HCT116 (cell line): ENCODE measurements around the gene SLC35F1. TPM values are rescaled to one million over a fixed set of nuclear protein-coding genes. Genes with fewer than 3 reads are reported as not detected.
A peak's percentile ranks its signal among the peaks of the same experiment; 100 is the strongest.

ENCODE experiments used
- ATAC-seq: fragments of 200-7000 bp; cut with Tn5 transposase; 2 replicates; pipeline ENCODE4 v1.9.1; 2020; ENCODE audit warnings: mild to moderate bottlenecking, moderate library complexity
- BruUV-seq: library from RNA; stranded (reverse); fragments of 400-500 nt; replicated peaks from 2 replicates; lab custom pipeline; 2021; lab: Mats Ljungman, UMichigan
- CTCF ChIA-PET: fragments of 300-600 bp; sonication (Branson Sonifier 250); formaldehyde crosslinking; loops from one replicate; lab custom pipeline; 2021; ENCODE audit warnings: antibody characterized with exemption; lab: Charles Lee
- POLR2A ChIA-PET: fragments of 300-600, 350-600 bp; sonication (Branson Sonifier 250); formaldehyde crosslinking; loops from one replicate; lab custom pipeline; 2021; ENCODE audit warnings: antibody characterized with exemption; lab: Charles Lee
- RAD21 ChIA-PET, 2 experiments: fragments of 300-600 bp; sonication (Branson Sonifier 250); formaldehyde crosslinking; loops; one replicate each; lab custom pipeline; 2023; ENCODE audit warnings: low total read pairs in 2 of 2; ENCODE audit not compliant: uncharacterized antibody in 2 of 2, unreplicated experiment in 2 of 2, low non-redundant PET in 1 of 2; lab: Charles Lee
- DNase-seq: peaks from one replicate; pipeline ENCODE4 v3.0.0-alpha.2; 2010; ENCODE audit warnings: low read depth, low spot score
- H2AFZ ChIP-seq: fragments of 200-600 bp; shearing (Covaris generic), sonication (generic); 2 replicates; pipeline ENCODE4 v1.6.1; 2017; ENCODE audit warnings: low read depth, mixed run types, mixed read lengths, antibody characterized with exemption, low read length; ENCODE audit not compliant: poor library complexity, severe bottlenecking
- H3K27ac ChIP-seq: 2 replicates; pipeline ENCODE4 v1.5.1; 2012; ENCODE audit warnings: low read depth, low read length
- H3K27me3 ChIP-seq: fragments of 200-600 bp; sonication (generic); 2 replicates; pipeline ENCODE4 v1.6.1; 2016; ENCODE audit warnings: mixed run types, low read length, mixed read lengths; ENCODE audit not compliant: insufficient read depth
- H3K36me3 ChIP-seq, 2 experiments: fragments of 200-500 bp in 1 of 2; fragments of 200-600 bp in 1 of 2; sonication (Bioruptor generic) in 1 of 2; sonication (generic) in 1 of 2; 2 replicates each; pipeline versions ENCODE4 v1.5.1 to v1.6.1; 2014 to 2016; ENCODE audit warnings: low read length in 2 of 2, inconsistent platforms in 1 of 2, mixed read lengths in 1 of 2, mixed run types in 1 of 2; ENCODE audit not compliant: insufficient read depth in 2 of 2, control insufficient read depth in 1 of 2
- H3K4me1 ChIP-seq, 2 experiments: fragments of 200-600 bp in 1 of 2; sonication (generic) in 1 of 2; 2 replicates each; pipeline versions ENCODE4 v1.5.1 to v1.6.1; 2012 to 2017; ENCODE audit warnings: low read length in 2 of 2, inconsistent platforms in 1 of 2, mild to moderate bottlenecking in 1 of 2, mixed read lengths in 1 of 2, mixed run types in 1 of 2, moderate library complexity in 1 of 2; ENCODE audit not compliant: insufficient read depth in 2 of 2, control insufficient read depth in 1 of 2
- H3K4me2 ChIP-seq: fragments of 200-600 bp; sonication (generic); 2 replicates; pipeline ENCODE4 v1.6.1; 2017; ENCODE audit warnings: mixed run types, low read length, mixed read lengths
- H3K4me3 ChIP-seq, 2 experiments: fragments of 200-600 bp in 1 of 2; sonication (generic) in 1 of 2; replicated peaks in 1 of 2; 2 replicates each; pipeline ENCODE4 v1.5.1; 2011 to 2016; ENCODE audit warnings: low read length in 2 of 2, control low read depth in 1 of 2, low read depth in 1 of 2, mild to moderate bottlenecking in 1 of 2, mixed read lengths in 1 of 2, mixed run types in 1 of 2
- H3K79me2 ChIP-seq: fragments of 200-600 bp; sonication (generic); 2 replicates; pipeline ENCODE4 v1.6.1; 2017; ENCODE audit warnings: mild to moderate bottlenecking, mixed run types, low read length, moderate library complexity, mixed read lengths; ENCODE audit not compliant: insufficient read depth
- H3K9ac ChIP-seq: fragments of 200-600 bp; sonication (generic); 2 replicates; pipeline ENCODE4 v1.6.1; 2016; ENCODE audit warnings: low read length, mixed read lengths
- H3K9me2 ChIP-seq: fragments of 200-600 bp; sonication (generic), shearing (Covaris generic); 2 replicates; pipeline ENCODE4 v1.6.1; 2017; ENCODE audit warnings: mixed run types, mild to moderate bottlenecking, moderate library complexity; ENCODE audit not compliant: insufficient read depth
- H3K9me3 ChIP-seq, 2 experiments: fragments of 200-500 bp in 1 of 2; fragments of 200-600 bp in 1 of 2; sonication (Bioruptor generic) in 1 of 2; sonication (generic) in 1 of 2; 2 replicates each; pipeline ENCODE4 v1.6.1; 2014 to 2017; ENCODE audit warnings: low read length in 2 of 2, mixed read lengths in 2 of 2, inconsistent platforms in 1 of 2, low read depth in 1 of 2, mild to moderate bottlenecking in 1 of 2, mixed run types in 1 of 2, moderate library complexity in 1 of 2; ENCODE audit not compliant: control insufficient read depth in 1 of 2, insufficient read depth in 1 of 2
- H4K20me1 ChIP-seq: fragments of 200-600 bp; sonication (generic), shearing (Covaris generic); 2 replicates; pipeline ENCODE4 v1.6.1; 2017; ENCODE audit warnings: mixed run types, mild to moderate bottlenecking, moderate library complexity; ENCODE audit not compliant: insufficient read depth
- CBX3 ChIP-seq: IDR thresholded peaks from 2 replicates; pipeline ENCODE4 v1.6.1; 2012; ENCODE audit warnings: low read depth
- CTCF ChIP-seq, 3 experiments: fragments of 200-600 bp in 1 of 3; sonication (generic) in 1 of 3; IDR thresholded peaks in 2 of 3; conservative IDR thresholded peaks in 1 of 3; 2 replicates each; pipeline ENCODE4 v1.5.1; 2012 to 2017; ENCODE audit warnings: low read depth in 2 of 3, low read length in 2 of 3, antibody characterized with exemption in 1 of 3, borderline replicate concordance in 1 of 3, control low read depth in 1 of 3, mild to moderate bottlenecking in 1 of 3, mixed read lengths in 1 of 3, mixed run types in 1 of 3, moderate library complexity in 1 of 3; ENCODE audit not compliant: insufficient read depth in 1 of 3
- EGR1 ChIP-seq: IDR thresholded peaks from 2 replicates; pipeline ENCODE4 v1.6.1; 2012; ENCODE audit warnings: low read depth
- EZH2 ChIP-seq: fragments of 200-600 bp; sonication (generic); IDR thresholded peaks from 2 replicates; pipeline ENCODE4 v1.6.1; 2017; ENCODE audit warnings: antibody characterized with exemption, mixed run types
- JUND ChIP-seq: IDR thresholded peaks from 2 replicates; pipeline ENCODE4 v1.6.1; 2012
- MAX ChIP-seq: IDR thresholded peaks from 2 replicates; pipeline ENCODE4 v1.6.1; 2012
- POLR2A ChIP-seq: IDR thresholded peaks from 2 replicates; pipeline ENCODE4 v1.7.0; 2011; ENCODE audit warnings: borderline replicate concordance; ENCODE audit not compliant: insufficient read depth, insufficient read length; ENCODE audit errors: extremely low read depth
- POLR2AphosphoS5 ChIP-seq: IDR thresholded peaks from 2 replicates; pipeline ENCODE4 v1.6.1; 2011; ENCODE audit warnings: mild to moderate bottlenecking, low read depth, low read length, moderate library complexity
- RAD21 ChIP-seq: IDR thresholded peaks from 2 replicates; pipeline ENCODE4 v1.6.1; 2012; ENCODE audit warnings: low read depth, mild to moderate bottlenecking
- SRF ChIP-seq: IDR thresholded peaks from 2 replicates; pipeline ENCODE4 v1.6.1; 2012; ENCODE audit warnings: low read depth
- ZBTB33 ChIP-seq: IDR thresholded peaks from 2 replicates; pipeline ENCODE4 v1.6.1; 2011; ENCODE audit warnings: mild to moderate bottlenecking, low read length, moderate library complexity; ENCODE audit not compliant: insufficient replicate concordance; ENCODE audit errors: extremely low read depth
- ZFX ChIP-seq: fragments of 450-650 bp; IDR thresholded peaks from 2 replicates; pipeline ENCODE4 v1.6.1; 2017
- ZNF274 ChIP-seq: fragments of 200-500 bp; sonication (Bioruptor generic); IDR thresholded peaks from 2 replicates; pipeline ENCODE4 v1.6.1; 2014; ENCODE audit warnings: mild to moderate bottlenecking, low read depth, low read length, inconsistent platforms
- intact Hi-C: fragments of 100-400 bp; cut with micrococcal nuclease; formaldehyde crosslinking; loops from 2 replicates; pipeline ENCODE4 v1.10.0; 2022
- total RNA-seq: library from RNA; stranded (reverse); gene quantifications from one replicate; pipeline ENCODE4 v1.2.1, GENCODE V29; 2021; ENCODE audit not compliant: unreplicated experiment

The SLC35F1 gene
- total RNA-seq, 1 experiment from 2014 or later = 0.07 TPM

GRCh38 chr6:118327237-118327636, 420.2 kb downstream of the SLC35F1 start:
- no peaks in the 10 kb centered on the region for H3K9me2 ChIP-seq
- intact Hi-C loops = no loop called here
- no peak overlapping the region for H3K9ac ChIP-seq

GRCh38 chr6:118333772-118334171, 426.7 kb downstream of the SLC35F1 start:
- Histone ChIP-seq H4K20me1 (no peaks in the 10 kb centered on the region), H3K27me3 (no peaks in the 10 kb centered on the region), H3K4me3 (no peak overlapping the region), H3K9me3 (no peaks in the 10 kb centered on the region), H3K9ac (no peak overlapping the region), H3K9me2 (no peaks in the 10 kb centered on the region), H3K4me2 (no peak overlapping the region), H3K4me1 (no peaks in the 10 kb centered on the region), H3K36me3 (no peaks in the 10 kb centered on the region), H2AFZ (no peak overlapping the region), H3K27ac (no peak overlapping the region), H3K79me2 (no peaks in the 10 kb centered on the region)
- ATAC-seq (no peak), DNase-seq (no peak)
- ChIA-PET RAD21 (no interaction called here), POLR2A (no interaction called here), CTCF (no interaction called here)
- intact Hi-C loops = no loop called here
- BruUV-seq = no TSS peak
- TF ChIP-seq ZBTB33 (no peak), MAX (no peak), ZNF274 (no peak), POLR2AphosphoS5 (no peak), POLR2A (no peak), CBX3 (no peak), EZH2 (no peak), SRF (no peak), EGR1 (no peak), JUND (no peak)

More at GRCh38 chr6:118327237-118327636, 420.2 kb downstream of the SLC35F1 start:
- CTCF ChIA-PET = no interaction called here
- no peak for DNase-seq
- 0 out of 6 replicates have a peak, but pooled peaks of 1 of the 3 experiments have one; percentile 9 for TF ChIP-seq CTCF (IDR thresholded peaks at IDR 0.05 in 2 of 3, conservative IDR thresholded peaks at IDR 0.05 in 1 of 3; ENCODE audit: borderline replicate concordance in 1 of 3, insufficient read depth in 1 of 3, low read depth in 2 of 3, low read length in 2 of 3)
- no peak for TF ChIP-seq RAD21
- no peak for TF ChIP-seq EGR1
- TF ChIP-seq ZFX = no peak
- no peak for TF ChIP-seq CBX3
- no peak overlapping the region for H2AFZ ChIP-seq
- POLR2A ChIA-PET = no interaction called here
- no peaks in the 10 kb centered on the region for H3K36me3 ChIP-seq
- no peaks in the 10 kb centered on the region for H3K9me3 ChIP-seq
- H3K4me1 ChIP-seq = no peaks in the 10 kb centered on the region
- H3K27ac ChIP-seq = no peak overlapping the region
- no peak for ATAC-seq
- RAD21 ChIA-PET = no interaction called here
- H3K79me2 ChIP-seq = no peaks in the 10 kb centered on the region
- no peak overlapping the region for H3K4me3 ChIP-seq
- no peaks in the 10 kb centered on the region for H4K20me1 ChIP-seq
- no TSS peak for BruUV-seq
- no peaks in the 10 kb centered on the region for H3K27me3 ChIP-seq
- no peak overlapping the region for H3K4me2 ChIP-seq
